Nephron (organoid): ENCODE data around the gene ENO4.

Experiments
- H3K27ac Mint-ChIP-seq, 3 experiments: 2 replicates each; pipeline ENCODE4 v1.8.0; 2020; ENCODE audit warnings: mixed read lengths in 3 of 3, mild to moderate bottlenecking in 2 of 3, moderate library complexity in 1 of 3
- H3K27me3 Mint-ChIP-seq: 2 replicates; pipeline ENCODE4 v1.8.0; 2021; ENCODE audit warnings: low read depth, mild to moderate bottlenecking, moderate library complexity, mixed read lengths
- H3K36me3 Mint-ChIP-seq: 2 replicates; pipeline ENCODE4 v1.8.0; 2020; ENCODE audit warnings: low read depth, mixed read lengths
- H3K4me1 Mint-ChIP-seq: 2 replicates; pipeline ENCODE4 v1.8.0; 2020; ENCODE audit warnings: mixed read lengths
- H3K4me3 Mint-ChIP-seq, 3 experiments: 2 replicates each; pipeline ENCODE4 v1.8.0; 2020; ENCODE audit warnings: mild to moderate bottlenecking in 3 of 3, mixed read lengths in 3 of 3, moderate library complexity in 2 of 3
- H3K9me3 Mint-ChIP-seq: 2 replicates; pipeline ENCODE4 v1.8.0; 2020; ENCODE audit warnings: mixed read lengths
- CTCF ChIP-seq, 3 experiments: fragments of 200-600 bp; sonication (generic); IDR thresholded peaks; one replicate each; pipeline ENCODE4 v1.5.0; 2021; ENCODE audit warnings: antibody characterized with exemption in 3 of 3; ENCODE audit not compliant: unreplicated experiment in 3 of 3

The ENO4 gene

DNA sequence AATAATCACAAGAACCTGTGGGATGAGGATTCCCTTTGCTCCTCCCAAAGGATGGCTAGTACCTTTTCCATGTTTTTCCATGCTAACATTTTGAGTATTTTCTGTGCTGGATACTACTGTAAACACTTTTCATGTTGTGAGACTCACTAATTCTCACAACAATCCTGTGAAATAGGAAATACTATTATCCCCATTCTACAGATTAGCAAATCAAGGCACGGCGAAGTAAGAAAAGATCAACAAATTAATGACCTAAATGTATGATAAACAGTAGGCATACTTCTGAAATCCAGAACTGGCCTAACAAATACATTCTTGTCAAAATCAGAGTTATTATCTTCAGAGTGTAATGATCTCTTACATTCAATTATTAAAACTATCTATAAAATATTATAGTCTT, 69.3 kb downstream of the ENO4 start:
- Mint-ChIP-seq H3K9me3 (no peaks in the 10 kb centered on the region), H3K27me3 (no peaks in the 10 kb centered on the region), H3K27ac (no peak overlapping the region), H3K4me3 (no peak overlapping the region), H3K36me3 (peaks cover 17% of the 10 kb centered on the region), H3K4me1 (peaks cover 22% of the 10 kb centered on the region)
- no peak for TF ChIP-seq CTCF (IDR thresholded peaks at IDR 0.05; ENCODE audit: unreplicated experiment in 3 of 3)

- H3K27ac Mint-ChIP-seq: no peak overlapping the region
- no peak for TF ChIP-seq CTCF (IDR thresholded peaks at IDR 0.05; ENCODE audit: unreplicated experiment in 3 of 3)
- peaks cover 17% of the 10 kb centered on the region for H3K36me3 Mint-ChIP-seq
- H3K27me3 Mint-ChIP-seq: no peaks in the 10 kb centered on the region
- peaks cover 16% of the 10 kb centered on the region for H3K4me1 Mint-ChIP-seq
- H3K4me3 Mint-ChIP-seq: no peak overlapping the region
- no peaks in the 10 kb centered on the region for H3K9me3 Mint-ChIP-seq
Observed at GRCh38 chr10:116919164-116919563, 69.9 kb downstream of the ENO4 start.

DNA sequence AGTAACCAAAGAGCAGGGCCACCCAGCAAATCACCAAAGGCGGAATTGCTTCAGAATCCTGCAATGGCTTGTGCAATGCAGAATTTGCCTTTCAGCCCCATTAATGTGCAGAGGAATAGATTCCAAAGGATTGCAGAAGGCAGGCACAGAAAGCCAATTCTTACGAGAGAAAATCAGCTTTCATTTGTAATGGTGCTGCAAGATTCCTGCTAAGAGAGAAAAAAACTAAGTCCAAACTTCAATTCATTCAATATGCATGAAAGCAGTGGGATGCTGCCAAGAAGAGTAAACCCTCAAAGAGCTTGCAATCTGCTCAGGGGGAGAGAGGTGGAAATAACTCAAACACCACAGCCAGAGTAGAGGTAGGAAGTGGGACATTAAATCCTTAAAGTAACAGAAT, 70.4 kb downstream of the ENO4 start:
- no peaks in the 10 kb centered on the region for H3K9me3 Mint-ChIP-seq
- no peak for TF ChIP-seq CTCF (IDR thresholded peaks at IDR 0.05; ENCODE audit: unreplicated experiment in 3 of 3)
- no peak overlapping the region for H3K27ac Mint-ChIP-seq
- H3K27me3 Mint-ChIP-seq: no peaks in the 10 kb centered on the region
- H3K4me1 Mint-ChIP-seq: peaks cover 11% of the 10 kb centered on the region
- peaks cover 13% of the 10 kb centered on the region for H3K36me3 Mint-ChIP-seq
- no peak overlapping the region for H3K4me3 Mint-ChIP-seq

GRCh38 chr10:116925056-116925455, 75.8 kb downstream of the ENO4 start:
- no peak overlapping the region for H3K27ac Mint-ChIP-seq
- TF ChIP-seq CTCF (IDR thresholded peaks at IDR 0.05; ENCODE audit: unreplicated experiment in 3 of 3): no peak
- H3K4me1 Mint-ChIP-seq: no peaks in the 10 kb centered on the region
- H3K9me3 Mint-ChIP-seq: no peaks in the 10 kb centered on the region
- H3K36me3 Mint-ChIP-seq: peaks cover 21% of the 10 kb centered on the region
- no peak overlapping the region for H3K4me3 Mint-ChIP-seq
- H3K27me3 Mint-ChIP-seq: no peaks in the 10 kb centered on the region

DNA sequence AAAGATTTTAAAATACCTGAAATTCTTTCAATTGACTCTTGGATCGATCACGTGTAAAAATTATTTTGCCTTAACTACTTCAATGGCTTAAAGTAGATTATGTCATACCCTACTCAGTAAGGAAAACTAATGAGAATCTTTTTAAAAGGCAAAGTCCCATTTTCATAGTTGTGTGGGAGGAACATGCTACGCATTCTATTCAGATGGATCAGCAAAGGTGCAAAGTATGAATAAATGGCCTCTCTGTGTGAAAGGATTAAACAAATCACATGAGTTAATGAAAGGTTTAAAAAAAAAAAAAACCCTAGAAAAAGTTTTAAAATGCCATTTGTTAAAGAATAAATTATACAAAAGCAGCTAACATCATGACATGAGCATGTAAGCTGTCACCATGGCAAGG, 77.1 kb downstream of the ENO4 start:
- peaks cover 16% of the 10 kb centered on the region for H3K36me3 Mint-ChIP-seq
- no peaks in the 10 kb centered on the region for H3K9me3 Mint-ChIP-seq
- no peak overlapping the region for H3K4me3 Mint-ChIP-seq
- no peaks in the 10 kb centered on the region for H3K27me3 Mint-ChIP-seq
- no peak overlapping the region for H3K27ac Mint-ChIP-seq
- TF ChIP-seq CTCF (IDR thresholded peaks at IDR 0.05; ENCODE audit: unreplicated experiment in 3 of 3): no peak
- no peaks in the 10 kb centered on the region for H3K4me1 Mint-ChIP-seq

- Mint-ChIP-seq H3K4me1 (no peaks in the 10 kb centered on the region), H3K4me3 (no peak overlapping the region), H3K27me3 (no peaks in the 10 kb centered on the region), H3K27ac (no peak overlapping the region), H3K36me3 (peaks cover 37% of the 10 kb centered on the region), H3K9me3 (peaks cover 30% of the 10 kb centered on the region)
- no peak for TF ChIP-seq CTCF (IDR thresholded peaks at IDR 0.05; ENCODE audit: unreplicated experiment in 3 of 3)
Observed at GRCh38 chr10:116931806-116932205, 82.5 kb downstream of the ENO4 start.
